GM19240 (cell line): ENCODE data around the gene PLD6.
"Not testable (repeated sequence)": the region's sequence is repeated elsewhere in the genome, so short reads cannot be mapped to it uniquely, and the experiment has no call there.

ENCODE experiments used
- DNase-seq: peaks from one replicate; pipeline ENCODE4 v3.0.0; 2011; ENCODE audit warnings: low spot score; ENCODE audit not compliant: insufficient read length

The PLD6 gene

DNA sequence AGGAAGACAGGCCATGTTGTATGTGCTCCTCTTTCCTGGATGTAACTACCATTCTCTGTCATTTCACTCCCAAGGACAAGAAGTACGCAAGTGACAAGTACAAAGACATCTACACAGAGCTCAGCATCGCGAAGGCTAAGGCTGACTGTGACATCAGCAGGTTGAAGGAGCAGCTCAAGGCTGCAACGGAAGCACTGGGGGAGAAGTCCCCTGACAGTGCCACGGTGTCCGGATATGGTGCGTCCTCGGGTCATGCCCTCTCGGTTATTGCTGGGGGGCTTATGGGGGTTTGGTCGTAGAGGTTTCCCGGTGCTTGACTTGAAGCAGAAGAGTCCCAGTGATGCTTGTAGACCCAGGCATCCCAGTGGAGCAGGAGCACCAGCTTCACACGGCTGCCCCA is 29.0 kb downstream of the PLD6 start:
- DNase-seq, result no peak

DNA sequence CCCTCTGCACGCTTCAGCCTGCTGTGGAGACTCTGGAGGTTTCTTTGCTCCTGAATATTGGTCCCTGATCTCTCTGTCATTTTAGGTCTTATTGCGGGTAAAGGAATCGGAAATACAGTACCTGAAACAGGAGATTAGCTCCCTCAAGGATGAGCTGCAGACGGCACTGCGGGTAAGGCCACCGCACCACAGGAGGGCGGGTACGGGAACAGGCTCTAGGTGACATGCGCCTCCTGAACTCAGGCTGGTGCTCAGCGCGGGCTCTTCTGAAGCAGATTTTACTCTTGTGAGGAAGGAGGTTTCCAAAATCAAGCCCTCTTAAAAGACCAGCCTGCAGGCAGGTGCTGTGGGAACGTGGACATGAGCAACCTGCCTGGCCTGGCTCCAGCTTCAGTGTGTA is 29.8 kb downstream of the PLD6 start:
- no peak for DNase-seq

DNA sequence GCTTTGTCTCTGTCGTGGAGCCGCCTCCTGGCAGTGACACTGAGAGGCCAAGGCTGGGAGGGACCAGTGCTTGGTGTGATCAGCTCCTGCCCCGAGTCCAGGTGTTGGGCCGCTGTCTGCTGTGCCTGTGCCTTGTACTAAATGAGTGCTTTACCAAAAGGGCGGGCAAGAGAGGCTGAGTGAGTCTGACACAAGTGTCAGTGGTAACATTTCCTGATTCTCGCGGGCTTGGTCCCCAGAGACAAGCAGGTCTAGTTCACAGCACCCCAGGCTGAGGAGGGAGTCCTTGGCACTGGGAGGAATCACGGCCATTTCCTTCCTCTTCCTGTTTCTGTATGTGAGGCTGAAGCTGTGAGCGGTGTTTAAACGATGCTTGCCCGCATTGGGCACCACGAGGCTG is 30.2 kb downstream of the PLD6 start:
- no peak for DNase-seq

DNA sequence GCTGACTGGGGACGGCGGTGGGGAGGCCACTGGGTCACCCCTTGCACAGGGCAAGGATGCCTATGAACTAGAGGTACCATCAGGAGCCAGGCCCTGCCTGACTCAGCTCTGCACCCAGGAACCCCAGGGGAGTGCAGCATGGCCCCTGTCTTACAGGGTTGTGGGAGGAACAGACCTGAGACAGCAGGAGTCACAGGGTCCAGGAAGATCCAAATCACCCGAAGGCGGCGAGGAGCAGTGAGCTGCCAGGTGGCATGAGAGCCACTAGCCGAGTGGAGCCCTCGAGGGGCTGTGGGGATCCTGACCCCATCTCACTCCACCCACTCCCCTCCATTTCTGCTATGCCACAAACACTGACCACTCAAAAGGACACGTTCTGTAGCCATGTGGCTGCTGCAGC is 30.8 kb downstream of the PLD6 start:
- no peak for DNase-seq

DNA sequence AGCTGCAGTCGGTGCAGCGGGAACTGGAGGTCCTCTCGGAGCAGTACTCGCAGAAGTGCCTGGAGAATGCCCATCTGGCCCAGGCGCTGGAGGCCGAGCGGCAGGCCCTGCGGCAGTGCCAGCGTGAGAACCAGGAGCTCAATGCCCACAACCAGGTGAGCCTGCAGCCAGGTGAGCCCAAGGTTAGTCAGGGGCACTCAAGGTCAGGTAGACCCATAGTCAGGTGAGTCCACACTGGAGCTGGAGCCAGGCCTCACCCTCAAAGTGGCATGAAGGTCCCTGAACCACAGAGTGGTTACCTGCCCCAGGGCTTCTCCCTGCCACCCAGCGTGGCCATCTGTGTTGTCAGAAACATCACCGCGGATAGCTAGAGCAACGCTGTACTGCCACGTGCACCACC is 32.2 kb downstream of the PLD6 start:
- no peak for DNase-seq

DNA sequence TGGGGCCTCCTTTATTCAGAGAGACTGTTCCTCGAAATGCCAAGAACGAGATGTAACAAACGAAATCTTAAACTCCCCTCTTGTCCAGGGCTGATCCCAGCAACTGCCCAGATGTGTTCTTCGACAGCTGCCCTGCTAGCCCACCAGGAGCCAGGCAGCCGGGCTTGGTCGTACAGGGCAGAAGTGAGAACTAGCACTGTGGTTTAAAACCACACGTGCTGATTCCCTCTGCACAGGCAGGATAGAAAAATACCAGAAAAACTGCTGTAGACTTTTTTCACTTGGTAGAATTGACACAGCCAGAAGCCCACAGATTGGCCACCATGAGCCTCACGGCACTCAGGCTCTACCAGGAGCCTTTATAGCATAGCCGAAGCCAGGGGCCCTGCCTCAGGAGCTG is 33.1 kb downstream of the PLD6 start:
- DNase-seq, result no peak

DNA sequence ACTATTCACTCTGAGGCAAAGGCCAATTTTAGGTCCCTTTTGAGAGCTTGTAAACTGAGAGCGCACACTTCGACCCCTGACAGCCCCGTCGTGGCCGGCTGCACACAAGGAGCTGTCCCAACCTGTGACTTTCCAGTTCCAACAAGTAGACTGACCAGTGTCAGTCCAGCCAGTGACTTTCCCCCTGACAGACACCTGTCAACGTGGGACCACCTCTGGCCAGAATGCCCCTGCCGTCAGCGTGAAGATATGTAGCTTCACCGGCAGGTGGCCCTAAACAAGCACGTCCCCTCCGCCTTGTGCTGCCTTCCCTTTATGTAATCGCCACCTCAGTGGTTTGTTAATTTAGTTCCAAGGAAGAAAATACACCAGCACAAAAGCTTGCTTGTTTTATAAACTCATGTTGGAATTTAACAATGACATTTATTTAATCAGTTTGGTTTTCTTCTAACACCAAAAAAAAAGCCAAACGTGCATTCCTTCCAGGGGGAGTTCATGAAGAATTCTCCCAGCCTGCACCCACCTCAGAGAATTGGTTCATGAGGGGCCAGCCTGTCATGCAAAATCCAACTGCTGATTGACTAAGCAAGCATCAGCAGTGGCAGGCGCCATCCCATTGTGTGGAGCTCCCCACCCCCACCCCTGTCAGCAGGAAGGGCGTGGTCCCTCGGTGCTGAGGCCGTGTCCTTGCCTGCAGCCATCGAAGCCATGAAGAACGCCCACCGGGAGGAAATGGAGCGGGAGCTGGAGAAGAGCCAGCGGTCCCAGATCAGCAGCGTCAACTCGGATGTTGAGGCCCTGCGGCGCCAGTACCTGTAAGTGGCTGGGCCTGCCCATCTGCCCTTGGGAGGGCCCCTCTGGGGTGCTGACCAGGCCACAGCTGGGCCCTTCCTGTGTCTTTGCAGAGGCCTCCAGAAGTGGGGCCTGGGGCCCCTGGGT is 33.9 kb downstream of the PLD6 start:
- no peak for DNase-seq

DNA sequence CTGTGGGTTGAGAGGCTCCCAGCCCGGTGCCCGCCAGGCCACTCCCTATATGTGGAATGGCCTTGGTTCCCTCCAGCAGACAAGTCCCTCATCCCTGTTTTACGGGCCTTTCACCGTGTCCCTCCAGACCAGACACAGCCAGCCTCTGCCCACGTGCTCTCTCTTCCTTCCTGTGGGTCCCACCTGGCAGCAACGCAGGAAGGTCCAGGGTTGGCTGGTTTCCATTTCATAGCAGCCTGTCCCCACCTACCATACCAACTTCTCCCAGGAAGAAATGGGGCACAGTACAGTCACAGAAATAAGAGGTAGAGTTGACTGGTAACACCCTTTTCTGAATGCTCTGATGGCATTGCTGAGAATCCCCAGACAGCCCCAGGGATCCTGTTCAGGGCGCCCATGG is 34.9 kb downstream of the PLD6 start:
- DNase-seq, result no peak

DNA sequence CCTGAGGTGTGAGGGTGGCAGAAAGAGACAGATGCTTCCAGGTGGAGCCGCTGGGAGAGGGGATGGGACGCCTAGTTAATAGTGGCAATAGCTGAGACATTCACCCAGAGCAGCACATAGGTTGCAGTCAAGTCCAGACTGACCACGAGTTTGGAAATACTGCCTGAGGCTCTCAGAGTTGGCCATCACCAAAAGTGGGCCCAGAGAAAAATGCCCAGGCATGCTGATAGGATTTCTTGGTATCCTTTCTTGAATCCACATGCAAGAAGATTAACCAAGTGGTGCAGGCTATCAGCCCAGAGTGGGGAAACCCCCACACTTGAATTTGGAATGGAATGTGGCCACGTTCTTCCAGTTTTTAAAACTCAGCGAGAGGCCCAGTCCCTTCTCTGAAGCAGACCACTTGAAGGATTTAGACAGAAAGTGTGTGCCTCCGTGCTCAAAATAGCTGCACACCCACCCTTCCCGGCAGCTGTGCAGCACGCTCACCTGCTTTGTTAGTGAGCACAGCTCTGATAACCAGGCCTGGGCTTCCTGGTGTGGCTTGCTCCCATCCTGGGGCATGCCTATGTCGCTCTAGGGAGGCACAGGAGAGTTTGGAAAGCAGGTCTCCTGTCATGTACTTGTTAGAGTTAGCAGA is 35.7 kb downstream of the PLD6 start:
- DNase-seq, result no peak

DNA sequence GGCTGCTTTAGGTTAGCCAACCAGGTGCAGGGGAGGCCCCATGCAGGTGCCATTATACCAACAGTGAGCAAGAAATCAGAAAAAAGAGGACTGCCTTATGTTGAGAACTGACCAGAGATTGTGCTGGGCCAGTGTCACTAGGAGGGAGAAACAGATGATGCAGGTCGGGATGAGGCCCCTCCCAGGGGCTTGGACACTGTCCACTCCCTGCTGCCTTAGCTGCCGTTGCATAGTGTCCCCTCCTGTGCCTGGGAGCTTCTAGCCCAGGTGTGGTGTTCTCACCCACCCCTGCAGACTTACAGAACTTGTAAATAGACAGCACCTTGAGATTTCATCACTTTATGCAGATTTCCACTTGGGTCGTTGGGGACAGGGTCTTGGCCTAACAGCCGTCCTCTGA is 36.7 kb downstream of the PLD6 start:
- DNase-seq, result no peak

DNA sequence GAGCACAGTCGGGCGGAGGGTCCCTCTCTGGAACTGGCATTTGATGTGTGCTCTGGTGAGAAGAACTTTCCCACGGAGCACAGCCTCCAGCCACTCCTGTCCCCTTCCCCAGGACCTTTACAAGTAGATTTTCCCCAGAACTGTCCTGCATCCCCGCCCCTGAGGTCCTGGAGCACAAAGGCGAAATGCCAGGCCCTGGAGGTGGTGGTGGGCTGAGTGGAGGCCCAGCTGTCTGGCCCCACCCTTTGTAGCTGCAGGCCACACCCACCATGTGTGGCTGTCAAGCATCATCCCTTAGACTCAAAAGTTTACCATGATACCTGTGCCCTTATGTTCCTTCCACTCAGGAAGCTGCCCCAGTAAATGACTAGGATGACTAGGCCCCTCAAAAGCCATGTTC is 37.7 kb downstream of the PLD6 start:
- DNase-seq, result no peak

DNA sequence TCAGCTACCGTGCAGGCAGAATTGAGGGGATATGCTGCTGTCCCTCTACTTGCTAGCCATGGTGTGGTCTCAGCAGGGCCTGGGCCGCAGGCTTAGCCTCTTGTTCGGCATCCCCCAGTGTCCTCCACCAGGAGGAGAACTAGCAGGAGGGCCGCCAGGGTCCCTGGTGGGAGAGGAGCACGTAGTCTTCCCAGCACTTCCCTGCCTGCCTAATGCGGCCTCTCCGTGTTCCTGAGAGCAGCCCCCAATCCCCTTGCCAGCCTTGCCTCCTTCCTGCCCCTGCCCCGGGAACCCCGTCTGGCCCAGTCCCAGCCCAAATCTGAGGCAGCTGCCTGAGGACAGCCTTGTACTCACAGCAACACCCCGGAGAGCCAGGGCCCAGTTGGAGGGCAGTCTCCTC is 38.1 kb downstream of the PLD6 start:
- DNase-seq, result no peak

DNA sequence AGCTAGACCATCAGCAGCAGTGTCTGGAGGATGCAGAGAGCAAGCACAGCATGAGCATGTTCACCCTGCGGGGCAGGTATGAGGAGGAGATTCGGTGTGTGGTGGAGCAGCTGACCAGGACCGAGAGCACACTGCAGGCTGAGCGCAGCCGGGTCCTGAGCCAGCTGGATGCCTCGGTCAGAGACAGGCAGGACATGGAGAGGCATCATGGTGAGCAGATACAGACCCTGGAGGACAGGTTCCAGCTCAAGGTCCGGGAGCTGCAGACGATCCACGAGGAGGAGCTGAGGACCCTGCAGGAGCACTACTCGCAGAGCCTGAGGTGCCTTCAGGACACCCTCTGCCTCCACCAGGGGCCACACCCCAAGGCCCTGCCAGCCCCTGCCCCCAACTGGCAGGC is 38.8 kb downstream of the PLD6 start:
- DNase-seq, result no peak

DNA sequence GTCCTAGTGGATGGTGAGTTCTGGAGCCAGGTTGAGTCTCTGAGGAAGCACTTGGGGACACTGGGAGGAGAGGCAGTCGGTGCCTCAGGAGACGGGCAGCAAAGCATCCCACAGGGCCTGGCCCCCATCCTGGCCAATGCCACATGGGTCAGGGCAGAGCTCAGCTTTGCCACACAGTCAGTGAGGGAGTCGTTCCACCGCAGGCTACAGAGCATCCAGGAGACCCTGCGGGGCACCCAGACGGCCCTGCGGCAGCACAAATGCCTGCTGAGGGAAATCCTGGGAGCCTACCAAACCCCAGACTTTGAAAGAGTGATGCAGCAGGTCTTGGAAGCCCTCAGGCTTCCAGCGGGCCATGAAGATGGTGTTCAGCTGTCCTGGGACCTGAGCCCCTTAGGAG is 39.7 kb downstream of the PLD6 start:
- DNase-seq, result no peak

DNA sequence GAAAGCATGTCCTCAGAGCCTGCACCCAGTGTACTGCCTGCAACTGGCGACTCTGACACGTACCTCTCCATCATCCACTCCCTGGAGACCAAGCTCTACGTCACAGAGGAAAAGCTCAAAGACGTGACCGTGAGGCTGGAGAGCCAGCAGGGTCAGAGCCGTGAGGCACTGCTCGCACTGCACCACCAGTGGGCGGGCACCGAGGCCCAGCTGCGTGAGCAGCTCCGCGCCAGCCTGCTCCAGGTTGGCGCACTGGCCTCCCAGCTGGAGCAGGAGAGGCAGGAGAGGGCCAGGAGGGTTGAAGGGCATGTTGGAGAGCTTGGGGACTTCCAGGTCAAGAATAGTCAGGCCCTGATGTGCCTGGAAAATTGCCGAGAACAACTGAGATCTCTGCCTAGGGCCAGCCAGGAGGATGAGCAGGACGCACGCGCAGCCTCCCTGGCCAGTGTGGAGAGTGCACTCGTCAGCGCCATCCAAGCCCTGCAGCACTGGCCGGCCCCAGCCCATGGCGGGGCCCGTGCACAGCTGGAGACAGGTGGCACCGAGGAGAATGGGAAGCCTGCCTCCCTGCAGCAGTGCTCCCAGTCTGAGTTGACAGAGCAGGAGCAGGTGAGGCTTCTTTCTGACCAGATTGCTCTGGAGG is 40.3 kb downstream of the PLD6 start:
- DNase-seq, result no peak

DNA sequence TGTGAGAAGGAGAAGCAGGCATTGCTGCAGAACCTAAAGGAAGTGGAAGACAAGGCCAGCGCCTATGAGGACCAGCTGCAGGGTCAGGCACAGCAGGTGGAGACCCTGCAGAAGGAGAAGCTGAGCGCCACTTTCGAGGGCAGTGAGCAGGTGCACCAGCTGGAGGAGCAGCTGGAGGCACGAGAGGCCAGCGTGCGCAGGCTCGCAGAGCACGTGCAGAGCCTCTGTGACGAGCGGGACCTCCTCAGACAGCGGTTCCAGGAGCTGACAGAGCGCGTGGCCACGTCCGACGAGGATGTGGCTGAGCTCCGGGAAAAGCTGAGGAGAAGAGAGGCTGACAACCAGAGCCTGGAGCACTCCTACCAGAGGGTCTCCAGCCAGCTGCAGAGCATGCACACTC is 41.5 kb downstream of the PLD6 start:
- no peak for DNase-seq

DNA sequence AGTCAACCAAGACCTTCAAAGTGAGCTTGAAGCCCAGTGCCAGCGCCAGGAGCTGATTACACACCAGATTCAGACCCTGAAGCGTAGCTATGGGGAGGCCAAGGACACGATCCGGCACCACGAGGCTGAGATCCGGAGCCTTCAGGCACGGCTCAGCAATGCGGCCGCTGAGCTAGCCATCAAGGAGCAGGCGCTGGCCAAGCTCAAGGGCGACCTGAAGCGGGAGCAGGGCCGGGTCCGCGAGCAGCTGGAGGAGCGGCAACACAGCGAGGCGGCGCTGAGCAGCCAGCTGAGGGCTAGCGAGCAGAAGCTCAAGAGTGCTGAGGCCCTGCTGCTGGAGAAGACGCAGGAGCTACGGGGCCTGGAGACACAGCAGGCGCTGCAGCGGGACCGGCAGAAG is 42.0 kb downstream of the PLD6 start:
- no peak for DNase-seq

DNA sequence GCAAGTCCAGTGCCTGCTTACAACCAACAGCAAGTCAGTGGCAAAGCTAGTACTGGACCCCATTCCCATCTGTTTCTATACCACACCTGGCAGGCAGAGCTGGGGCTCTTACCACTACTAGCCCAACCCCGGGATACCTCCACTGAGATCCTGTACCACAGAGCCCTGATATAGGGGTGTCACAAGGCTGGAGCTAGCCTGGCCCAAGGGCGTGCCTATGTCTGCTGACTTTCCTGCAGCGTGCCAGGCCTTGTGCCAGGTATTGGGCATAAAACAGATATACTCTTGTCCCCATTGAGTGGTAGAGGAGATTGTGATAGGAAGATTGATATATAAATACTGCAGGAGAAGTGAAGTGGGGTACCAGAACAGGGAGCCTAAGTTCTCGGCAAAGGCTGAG is 44.4 kb downstream of the PLD6 start:
- DNase-seq, result no peak

DNA sequence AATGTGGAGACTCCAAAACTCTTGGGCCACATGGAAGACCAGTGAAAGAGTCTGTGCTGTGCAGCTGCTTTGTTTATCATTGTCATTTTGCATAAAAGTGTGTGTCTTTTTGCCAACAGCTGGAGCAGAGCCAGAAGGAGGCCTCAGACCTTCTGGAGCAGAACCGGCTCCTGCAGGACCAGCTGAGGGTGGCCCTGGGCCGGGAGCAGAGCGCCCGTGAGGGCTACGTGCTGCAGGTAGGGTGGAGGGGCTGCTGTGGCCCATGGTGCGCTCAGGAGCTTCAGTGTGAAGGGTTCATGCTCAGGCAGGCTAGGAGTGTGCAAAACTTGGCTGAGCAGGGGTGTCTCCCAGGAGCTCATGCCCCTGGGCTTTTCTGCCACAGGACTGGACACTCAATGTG is 45.0 kb downstream of the PLD6 start:
- DNase-seq, result no peak

DNA sequence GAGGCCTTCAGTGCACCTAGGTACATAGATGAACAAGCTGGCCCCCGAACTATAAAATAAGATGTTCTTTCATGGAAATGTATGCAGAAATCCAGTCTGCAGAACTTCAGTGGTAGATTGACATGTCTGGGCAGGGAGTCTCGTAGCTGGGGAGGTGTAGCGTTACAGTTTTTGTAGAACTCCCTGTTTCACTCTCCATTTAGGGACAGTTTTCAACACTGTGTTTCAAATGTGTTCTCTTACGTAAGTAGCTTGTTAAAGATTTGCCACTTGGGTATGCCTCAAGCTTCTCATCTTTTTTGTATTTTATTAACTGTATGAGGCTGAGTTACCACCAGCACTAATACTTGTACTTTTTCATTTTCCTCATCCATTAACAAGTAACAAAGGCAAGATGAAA is 46.6 kb downstream of the PLD6 start:
- DNase-seq, result no peak

DNA sequence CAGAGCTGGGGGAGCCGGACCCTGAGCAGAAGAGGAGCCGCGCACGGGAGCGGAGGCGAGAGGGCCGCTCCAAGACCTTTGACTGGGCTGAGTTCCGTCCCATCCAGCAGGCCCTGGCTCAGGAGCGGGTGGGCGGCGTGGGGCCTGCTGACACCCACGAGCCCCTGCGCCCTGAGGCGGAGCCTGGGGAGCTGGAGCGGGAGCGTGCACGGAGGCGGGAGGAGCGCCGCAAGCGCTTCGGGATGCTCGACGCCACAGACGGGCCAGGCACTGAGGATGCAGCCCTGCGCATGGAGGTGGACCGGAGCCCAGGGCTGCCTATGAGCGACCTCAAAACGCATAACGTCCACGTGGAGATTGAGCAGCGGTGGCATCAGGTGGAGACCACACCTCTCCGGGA is 47.6 kb downstream of the PLD6 start:
- not testable (repeated sequence) for DNase-seq

DNA sequence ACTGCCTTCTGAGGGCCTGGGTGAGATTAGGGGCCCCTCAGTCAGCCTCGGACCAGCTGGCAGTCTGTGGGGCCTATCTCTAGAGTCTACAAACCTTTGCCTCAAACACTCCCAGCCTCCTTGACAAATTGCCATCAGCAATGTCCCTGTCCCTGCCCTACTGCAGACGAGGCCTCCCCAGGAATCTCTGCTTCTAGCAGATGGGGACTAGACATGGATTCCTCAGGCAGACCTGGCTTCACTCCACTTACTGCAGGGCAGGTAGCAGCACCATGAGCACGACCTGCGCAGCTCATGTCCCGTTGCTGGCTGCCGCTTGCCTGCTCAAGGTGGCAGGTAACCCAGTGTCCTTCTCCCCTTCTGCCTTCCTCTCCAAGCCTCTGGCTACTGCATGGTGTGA is 49.1 kb downstream of the PLD6 start:
- DNase-seq, result no peak

DNA sequence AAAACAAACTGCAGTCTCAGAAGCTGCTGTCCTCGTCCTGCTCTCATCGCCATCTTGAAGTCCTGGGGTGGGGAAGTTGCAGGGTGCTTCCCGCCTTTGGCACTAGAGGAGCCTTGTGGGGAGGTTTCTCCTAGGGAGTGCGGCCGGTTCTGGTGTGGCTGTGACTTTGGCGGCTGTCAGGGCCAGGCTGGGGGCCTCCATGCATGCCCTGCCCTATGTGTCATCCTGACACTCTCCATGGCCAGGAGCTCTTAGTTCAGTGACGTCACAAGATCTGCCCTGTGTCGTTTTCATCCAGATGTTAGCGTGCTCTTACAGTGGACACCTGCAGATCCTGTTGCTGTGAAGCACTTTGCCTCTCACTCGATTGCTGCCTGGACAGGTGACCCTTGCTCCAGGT is 49.6 kb downstream of the PLD6 start:
- no peak for DNase-seq
